Vagina (tissue), 2 donors: ENCODE results near the gene ADAMTSL3. TPM values are rescaled to one million over a fixed set of nuclear protein-coding genes. Genes with fewer than 3 reads are reported as not detected.
"Not testable (repeated sequence)": the region's sequence is repeated elsewhere in the genome, so short reads cannot be mapped to it uniquely, and the experiment has no call there.

Source experiments
- DNase-seq, 2 donors: peaks; one replicate each; pipeline ENCODE4 v3.0.0-alpha.2; 2017; ENCODE audit errors: extremely low spot score in 2 of 2
- H3K27ac ChIP-seq: fragments of 200-600 bp; sonication (generic); one replicate; pipeline ENCODE4 v1.5.1; 2019
- H3K27me3 ChIP-seq: fragments of 200-600 bp; sonication (generic); one replicate; pipeline ENCODE4 v1.5.1; 2019
- H3K36me3 ChIP-seq, 2 donors: fragments of 200-600 bp; sonication (generic); one replicate each; pipeline ENCODE4 v1.5.1; 2017 to 2019
- H3K4me1 ChIP-seq: fragments of 200-600 bp; sonication (generic); one replicate; pipeline ENCODE4 v1.5.1; 2019
- H3K4me3 ChIP-seq, 2 donors: fragments of 200-600 bp; sonication (generic); 1 replicate in 1 of 2; 2 replicates in 1 of 2; pipeline ENCODE4 v1.5.1; 2016 to 2019
- H3K9me3 ChIP-seq: fragments of 200-600 bp; sonication (generic); one replicate; pipeline ENCODE4 v1.5.1; 2019
- POLR2A ChIP-seq, 2 donors: fragments of 450-650 bp; IDR thresholded peaks; one replicate each; pipeline ENCODE4 v1.6.1; 2017; ENCODE audit warnings: antibody characterized with exemption in 2 of 2, mild to moderate bottlenecking in 2 of 2, moderate library complexity in 2 of 2
- POLR2AphosphoS5 ChIP-seq, 2 donors: sonication (generic); formaldehyde crosslinking; IDR thresholded peaks; one replicate each; pipeline ENCODE4 v1.9.0; 2017; ENCODE audit warnings: antibody characterized with exemption in 2 of 2, mild to moderate bottlenecking in 2 of 2, low read depth in 1 of 2; ENCODE audit not compliant: insufficient read depth in 1 of 2
- intact Hi-C: fragments of 100-400 bp; cut with DNase I; formaldehyde crosslinking; loops from one replicate; pipeline ENCODE4 v1.15.1; 2023
- total RNA-seq: library from RNA; depleted of rRNA; stranded (reverse); fragments of >200 nt; gene quantifications from one replicate; pipeline ENCODE4 v1.2.3, GENCODE V29; 2016
- TF ChIP-seq, protein P1 (sequence below), 3 experiments: fragments of 450-650 bp in 2 of 3; fragments of 200-600 bp in 1 of 3; sonication (generic) in 1 of 3; IDR thresholded peaks; one replicate each; pipeline ENCODE4 v1.5.1; 2017 to 2019; ENCODE audit warnings: antibody characterized with exemption in 3 of 3, mild to moderate bottlenecking in 2 of 3, moderate library complexity in 2 of 3

The ADAMTSL3 gene
- total RNA-seq, 1 donor from 2014 or later = 4.2 TPM

DNA sequence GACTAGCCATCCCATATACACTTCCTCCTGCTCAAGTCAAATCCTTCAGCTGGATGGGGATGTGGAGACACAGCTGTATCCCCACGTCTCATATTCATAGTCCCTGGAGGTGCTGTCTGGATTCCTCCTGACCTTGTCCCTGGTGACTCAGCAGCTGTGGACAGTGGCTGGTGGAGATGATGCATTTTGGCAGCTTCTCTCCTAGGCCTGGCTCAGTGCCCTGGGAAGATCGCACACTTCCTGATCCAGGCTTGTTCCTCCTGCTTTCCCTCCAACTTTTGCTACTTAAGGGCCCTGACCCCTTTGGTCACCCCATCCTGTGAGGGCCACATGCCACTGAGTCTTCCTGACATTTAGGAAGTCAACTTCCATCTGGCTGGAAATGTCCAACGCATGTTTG is 44.4 kb downstream of the ADAMTSL3 start:
- H3K27me3 ChIP-seq = no peaks in the 10 kb centered on the region
- no peak for DNase-seq
- H3K4me3 ChIP-seq = no peak overlapping the region
- H3K27ac ChIP-seq = no peak overlapping the region
- no peak for TF ChIP-seq POLR2A (IDR thresholded peaks at IDR 0.05)
- TF ChIP-seq, protein P1, sequence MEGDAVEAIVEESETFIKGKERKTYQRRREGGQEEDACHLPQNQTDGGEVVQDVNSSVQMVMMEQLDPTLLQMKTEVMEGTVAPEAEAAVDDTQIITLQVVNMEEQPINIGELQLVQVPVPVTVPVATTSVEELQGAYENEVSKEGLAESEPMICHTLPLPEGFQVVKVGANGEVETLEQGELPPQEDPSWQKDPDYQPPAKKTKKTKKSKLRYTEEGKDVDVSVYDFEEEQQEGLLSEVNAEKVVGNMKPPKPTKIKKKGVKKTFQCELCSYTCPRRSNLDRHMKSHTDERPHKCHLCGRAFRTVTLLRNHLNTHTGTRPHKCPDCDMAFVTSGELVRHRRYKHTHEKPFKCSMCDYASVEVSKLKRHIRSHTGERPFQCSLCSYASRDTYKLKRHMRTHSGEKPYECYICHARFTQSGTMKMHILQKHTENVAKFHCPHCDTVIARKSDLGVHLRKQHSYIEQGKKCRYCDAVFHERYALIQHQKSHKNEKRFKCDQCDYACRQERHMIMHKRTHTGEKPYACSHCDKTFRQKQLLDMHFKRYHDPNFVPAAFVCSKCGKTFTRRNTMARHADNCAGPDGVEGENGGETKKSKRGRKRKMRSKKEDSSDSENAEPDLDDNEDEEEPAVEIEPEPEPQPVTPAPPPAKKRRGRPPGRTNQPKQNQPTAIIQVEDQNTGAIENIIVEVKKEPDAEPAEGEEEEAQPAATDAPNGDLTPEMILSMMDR (IDR thresholded peaks at IDR 0.05) = no peak
- no peak for TF ChIP-seq POLR2AphosphoS5 (IDR thresholded peaks at IDR 0.05; ENCODE audit: insufficient read depth in 1 of 2, low read depth in 1 of 2)
- no peaks in the 10 kb centered on the region for H3K36me3 ChIP-seq
- peaks cover 5% of the 10 kb centered on the region for H3K4me1 ChIP-seq
- H3K9me3 ChIP-seq = no peaks in the 10 kb centered on the region
- intact Hi-C loops = no loop called here

DNA sequence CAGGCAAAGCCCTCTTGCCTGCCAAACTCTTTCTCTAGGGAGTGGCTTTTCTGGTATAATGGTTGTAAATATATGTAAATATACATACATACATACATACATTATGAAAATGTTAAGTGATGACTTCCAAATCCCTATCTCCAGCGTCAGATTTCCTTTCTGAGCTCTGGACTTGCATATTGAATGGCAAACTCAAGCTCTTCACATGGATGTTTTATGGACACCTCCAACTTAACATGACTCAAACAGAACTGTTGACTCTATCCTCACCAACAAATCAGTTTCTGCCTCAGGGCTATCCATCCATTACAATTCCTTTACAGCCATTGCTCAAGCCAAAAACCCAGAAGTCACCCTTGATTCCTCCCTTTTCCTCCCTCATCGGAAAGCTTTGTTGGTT is 45.1 kb downstream of the ADAMTSL3 start:
- TF ChIP-seq POLR2AphosphoS5 (IDR thresholded peaks at IDR 0.05; ENCODE audit: insufficient read depth in 1 of 2, low read depth in 1 of 2) (no peak), POLR2A (IDR thresholded peaks at IDR 0.05) (no peak)
- TF ChIP-seq, protein P1 (IDR thresholded peaks at IDR 0.05) = no peak
- no peaks in the 10 kb centered on the region for H3K36me3 ChIP-seq
- intact Hi-C loops = no loop called here
- no peaks in the 10 kb centered on the region for H3K9me3 ChIP-seq
- no peaks in the 10 kb centered on the region for H3K27me3 ChIP-seq
- H3K4me3 ChIP-seq = no peak overlapping the region
- no peak for DNase-seq
- no peak overlapping the region for H3K27ac ChIP-seq
- peaks cover 5% of the 10 kb centered on the region for H3K4me1 ChIP-seq

DNA sequence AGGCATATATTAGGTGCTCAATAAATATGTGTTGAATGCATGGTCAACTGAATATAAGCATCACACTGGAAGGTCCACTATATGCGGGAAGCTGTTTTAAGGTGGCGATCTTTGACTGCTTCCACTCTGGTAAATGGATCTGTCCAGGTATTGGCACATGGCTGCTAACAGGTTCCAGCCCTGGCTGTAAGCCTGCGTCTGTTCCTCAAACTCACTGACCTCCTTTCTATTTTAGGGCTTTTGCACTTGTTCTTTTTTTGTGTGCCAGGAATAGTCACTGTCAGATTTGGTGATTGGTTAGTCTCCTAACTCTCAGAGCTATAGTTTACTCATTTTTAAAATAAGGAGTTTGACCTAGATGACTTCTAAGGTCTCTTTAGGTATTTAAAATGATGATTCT is 46.2 kb downstream of the ADAMTSL3 start:
- no peaks in the 10 kb centered on the region for H3K9me3 ChIP-seq
- H3K27ac ChIP-seq = no peak overlapping the region
- intact Hi-C loops = no loop called here
- no peak for DNase-seq
- H3K4me3 ChIP-seq = no peak overlapping the region
- TF ChIP-seq, protein P1 (IDR thresholded peaks at IDR 0.05) = no peak
- TF ChIP-seq POLR2AphosphoS5 (IDR thresholded peaks at IDR 0.05; ENCODE audit: insufficient read depth in 1 of 2, low read depth in 1 of 2) (no peak), POLR2A (IDR thresholded peaks at IDR 0.05) (no peak)
- no peaks in the 10 kb centered on the region for H3K27me3 ChIP-seq
- H3K4me1 ChIP-seq = peaks cover 5% of the 10 kb centered on the region
- H3K36me3 ChIP-seq = no peaks in the 10 kb centered on the region

DNA sequence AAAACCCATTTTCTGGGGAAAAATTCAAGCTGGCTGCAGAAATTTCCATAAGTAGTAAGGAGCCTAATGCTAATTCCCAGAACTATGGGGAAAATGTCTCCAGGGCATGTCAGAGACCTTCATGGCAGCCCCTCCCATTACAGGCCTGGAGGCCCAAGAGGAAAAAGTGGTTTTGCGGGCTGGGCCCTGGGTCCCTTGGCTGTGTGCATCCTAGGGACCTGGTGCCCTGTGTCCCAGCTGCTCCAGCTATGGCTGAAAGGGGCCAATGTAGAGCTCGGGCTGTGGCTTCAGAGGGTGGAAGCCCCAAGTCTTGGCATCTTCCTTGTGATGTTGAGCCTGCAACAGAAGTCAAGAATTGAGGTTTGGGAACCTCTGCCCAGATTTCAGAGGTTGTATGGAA is 48.4 kb downstream of the ADAMTSL3 start:
- H3K27me3 ChIP-seq, H3K27ac ChIP-seq, H3K9me3 ChIP-seq, DNase-seq, H3K4me3 ChIP-seq, H3K36me3 ChIP-seq, H3K4me1 ChIP-seq, intact Hi-C loops: not testable (repeated sequence)

DNA sequence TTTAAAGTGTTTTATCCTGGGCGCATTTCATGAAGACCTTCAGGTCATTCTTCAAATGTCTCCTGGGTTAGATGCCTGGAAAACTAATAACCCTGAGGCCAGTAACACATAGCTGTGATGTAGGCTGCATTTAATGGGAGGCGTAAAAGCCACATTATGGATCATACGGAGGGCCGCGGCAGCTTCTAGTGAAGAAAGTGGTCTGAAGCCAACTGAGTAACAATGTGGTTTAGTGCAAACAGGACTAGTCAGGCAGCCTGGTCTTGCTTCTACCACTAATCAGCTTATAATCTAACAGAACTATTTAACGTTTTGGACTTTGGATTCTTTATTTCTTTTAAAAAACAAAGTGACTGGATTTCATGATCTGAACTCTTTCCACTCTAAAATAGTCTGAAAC is 54.4 kb downstream of the ADAMTSL3 start:
- no peak overlapping the region for H3K4me3 ChIP-seq
- peaks cover 6% of the 10 kb centered on the region for H3K4me1 ChIP-seq
- no peaks in the 10 kb centered on the region for H3K27me3 ChIP-seq
- no peaks in the 10 kb centered on the region for H3K9me3 ChIP-seq
- no peaks in the 10 kb centered on the region for H3K36me3 ChIP-seq
- intact Hi-C loops = no loop called here
- no peak overlapping the region for H3K27ac ChIP-seq
- no peak for DNase-seq
- TF ChIP-seq POLR2A (IDR thresholded peaks at IDR 0.05) (no peak), POLR2AphosphoS5 (IDR thresholded peaks at IDR 0.05; ENCODE audit: insufficient read depth in 1 of 2, low read depth in 1 of 2) (no peak)
- TF ChIP-seq, protein P1 (IDR thresholded peaks at IDR 0.05) = no peak

DNA sequence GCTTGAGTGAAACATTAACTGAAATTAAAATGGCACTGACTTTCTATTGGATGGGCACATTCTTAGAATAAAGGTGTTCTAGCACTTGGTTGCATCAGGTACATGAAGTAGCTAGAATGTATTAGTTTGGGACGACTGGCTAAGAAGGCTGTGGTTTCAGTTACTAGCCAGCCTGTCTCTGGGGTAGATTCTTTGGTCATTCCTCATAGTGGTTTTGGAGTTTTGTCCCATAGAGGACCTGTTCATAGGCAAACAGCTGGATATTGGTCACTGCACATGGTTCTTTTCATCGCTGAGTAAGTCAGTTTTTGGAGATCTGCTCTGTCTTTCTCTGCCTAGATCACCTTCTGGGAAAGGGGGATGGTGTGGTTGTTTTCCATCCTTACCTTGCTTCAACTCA is 55.3 kb downstream of the ADAMTSL3 start:
- H3K36me3 ChIP-seq = no peaks in the 10 kb centered on the region
- TF ChIP-seq, protein P1 (IDR thresholded peaks at IDR 0.05) = no peak
- TF ChIP-seq POLR2AphosphoS5 (IDR thresholded peaks at IDR 0.05; ENCODE audit: insufficient read depth in 1 of 2, low read depth in 1 of 2) = no peak
- TF ChIP-seq POLR2A (IDR thresholded peaks at IDR 0.05) = no peak
- no peak overlapping the region for H3K27ac ChIP-seq
- no peak for DNase-seq
- H3K9me3 ChIP-seq = no peaks in the 10 kb centered on the region
- intact Hi-C loops = no loop called here
- H3K4me1 ChIP-seq = peaks cover 6% of the 10 kb centered on the region
- H3K27me3 ChIP-seq = no peaks in the 10 kb centered on the region
- H3K4me3 ChIP-seq = no peak overlapping the region
